HG03469 (cell line): ENCODE measurements around the gene NXPH2.

Source experiments
- ATAC-seq: cut with Tn5 transposase; IDR thresholded peaks from one replicate; pipeline ENCODE4 v1.9.1; 2021; ENCODE audit warnings: mild to moderate bottlenecking, moderate library complexity, moderate number of reproducible peaks; ENCODE audit not compliant: unreplicated experiment

The NXPH2 gene

GRCh38 chr2:138712212-138712979 is 67.8 kb downstream of the NXPH2 start:
- peak; percentile 93 for ATAC-seq

- ATAC-seq, result peak; percentile 33
Observed at GRCh38 chr2:138711812-138712211, 68.4 kb downstream of the NXPH2 start.

GRCh38 chr2:138708682-138709241 is 71.4 kb downstream of the NXPH2 start:
- ATAC-seq, result no peak

GRCh38 chr2:138707392-138708074 is 72.7 kb downstream of the NXPH2 start:
- ATAC-seq, result no peak

GRCh38 chr2:138703242-138703641 is 76.9 kb downstream of the NXPH2 start:
- no peak for ATAC-seq

GRCh38 chr2:138700716-138701115 is 79.5 kb downstream of the NXPH2 start:
- no peak for ATAC-seq

GRCh38 chr2:138699421-138699820 is 80.8 kb downstream of the NXPH2 start:
- ATAC-seq, result no peak

- no peak for ATAC-seq
Observed at GRCh38 chr2:138698428-138698827, 81.8 kb downstream of the NXPH2 start.

- ATAC-seq, result no peak
Observed at GRCh38 chr2:138691667-138692066, 88.5 kb downstream of the NXPH2 start.

- ATAC-seq, result no peak
Observed at GRCh38 chr2:138689705-138690104, 90.5 kb downstream of the NXPH2 start.

GRCh38 chr2:138682163-138682562 is 98.0 kb downstream of the NXPH2 start:
- ATAC-seq, result no peak

- no peak for ATAC-seq
Observed at GRCh38 chr2:138677221-138677620, 103.0 kb downstream of the NXPH2 start.

GRCh38 chr2:138676619-138677021 is 103.6 kb downstream of the NXPH2 start:
- ATAC-seq, result no peak

- ATAC-seq, result no peak
Observed at GRCh38 chr2:138671566-138671965, 108.6 kb downstream of the NXPH2 start.

GRCh38 chr2:138670734-138671133 is 109.5 kb downstream of the NXPH2 start:
- ATAC-seq, result no peak

- ATAC-seq, result no peak
Observed at GRCh38 chr2:138665937-138666336, 114.3 kb downstream of the NXPH2 start.

GRCh38 chr2:138658187-138658894 is 121.8 kb downstream of the NXPH2 start:
- no peak for ATAC-seq

- ATAC-seq, result no peak
Observed at GRCh38 chr2:138654146-138654545, 126.0 kb downstream of the NXPH2 start.

- no peak for ATAC-seq
Observed at GRCh38 chr2:138652378-138652777, 127.8 kb downstream of the NXPH2 start.

GRCh38 chr2:138649571-138649970 is 130.6 kb downstream of the NXPH2 start:
- no peak for ATAC-seq

GRCh38 chr2:138648606-138649005 is 131.6 kb downstream of the NXPH2 start:
- ATAC-seq, result no peak
